ENCODE data around the gene CCDC12.

The CCDC12 gene

GRCh38 chr3:47007482-47008233 is 31.1 kb upstream of the CCDC12 start:
- peak; percentile 7 for DNase-seq

DNA sequence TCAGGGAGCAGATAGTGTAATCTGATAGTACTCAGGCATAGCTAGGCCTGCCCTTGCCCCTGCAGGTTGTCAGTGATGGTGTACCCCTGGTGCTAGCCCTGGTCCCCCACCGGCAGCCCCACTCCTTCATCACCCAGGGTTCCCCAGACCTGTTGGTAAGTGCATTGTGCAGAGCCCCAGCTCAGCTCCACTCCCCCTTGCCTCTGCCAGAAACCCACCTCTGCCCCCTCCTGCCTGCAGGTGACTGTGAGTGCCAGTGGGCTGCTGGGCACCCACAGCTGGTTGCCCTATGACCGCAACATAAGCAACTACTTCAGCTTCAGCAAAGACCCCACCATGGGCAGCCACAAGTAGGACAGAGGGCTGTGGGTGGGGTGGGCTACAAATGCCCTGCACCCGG is 30.5 kb upstream of the CCDC12 start:
- peak; percentile 5 for DNase-seq

DNA sequence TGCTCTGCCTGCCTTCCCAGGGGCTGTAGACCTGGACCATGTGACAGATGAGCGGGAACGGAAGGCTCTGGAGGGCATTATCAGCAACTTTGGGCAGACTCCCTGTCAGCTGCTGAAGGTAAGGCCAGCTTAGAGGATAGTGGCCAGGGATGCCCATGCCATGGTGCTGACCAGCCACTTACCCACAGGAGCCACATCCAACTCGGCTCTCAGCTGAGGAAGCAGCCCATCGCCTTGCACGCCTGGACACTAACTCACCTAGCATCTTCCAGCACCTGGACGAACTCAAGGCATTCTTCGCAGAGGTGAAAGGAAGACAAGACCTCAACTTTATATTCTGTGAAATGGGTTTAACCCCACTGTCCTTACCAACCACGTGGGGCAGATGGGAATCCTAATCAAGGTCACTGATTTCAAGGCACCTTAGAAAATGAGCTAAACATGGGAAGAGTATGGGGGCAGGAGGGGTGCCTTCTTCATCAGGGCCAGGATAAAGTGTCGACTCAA is 29.7 kb upstream of the CCDC12 start:
- DNase-seq: no peak

- DNase-seq: peak; percentile 9
These were observed 28.9 kb upstream of the CCDC12 start for GRCh38 chr3:47005212-47006144.

GRCh38 chr3:47004369-47005211 is 28.0 kb upstream of the CCDC12 start:
- DNase-seq: peak; percentile 10

DNA sequence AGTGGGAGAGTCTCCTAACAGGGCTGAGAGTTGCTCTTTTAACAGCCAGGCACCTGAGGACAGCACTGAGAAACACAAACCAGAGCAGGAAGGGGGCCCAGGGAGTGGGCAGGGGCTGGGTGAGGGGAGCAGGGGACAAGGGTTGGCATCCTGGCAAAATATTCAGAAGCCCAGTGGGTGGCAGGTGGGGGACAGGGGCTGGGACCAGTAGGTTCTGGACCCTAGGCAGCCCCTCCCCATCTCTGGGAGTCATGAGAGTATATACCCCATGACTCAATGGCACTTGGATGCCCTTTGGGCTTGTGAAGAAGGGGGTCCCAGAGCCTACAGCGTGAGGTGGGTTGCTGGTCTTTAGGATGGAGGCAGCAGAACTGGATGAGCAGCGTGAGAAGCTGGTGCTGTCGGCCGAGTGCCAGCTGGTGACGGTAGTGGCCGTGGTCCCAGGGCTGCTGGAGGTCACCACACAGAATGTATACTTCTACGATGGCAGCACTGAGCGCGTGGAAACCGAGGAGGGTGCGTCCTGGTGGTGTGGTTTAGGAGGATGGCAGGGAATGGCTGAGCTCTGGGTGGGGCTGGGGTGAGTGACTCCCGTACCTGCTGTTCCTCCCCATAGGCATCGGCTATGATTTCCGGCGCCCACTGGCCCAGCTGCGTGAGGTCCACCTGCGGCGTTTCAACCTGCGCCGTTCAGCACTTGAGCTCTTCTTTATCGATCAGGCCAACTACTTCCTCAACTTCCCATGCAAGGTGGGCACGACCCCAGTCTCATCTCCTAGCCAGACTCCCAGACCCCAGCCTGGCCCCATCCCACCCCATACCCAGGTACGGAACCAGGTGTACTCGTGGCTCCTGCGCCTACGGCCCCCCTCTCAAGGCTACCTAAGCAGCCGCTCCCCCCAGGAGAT is 27.2 kb upstream of the CCDC12 start:
- peak; percentile 8 for DNase-seq

GRCh38 chr3:47003056-47003410 is 26.5 kb upstream of the CCDC12 start:
- peak; percentile 6 for DNase-seq

- peak; percentile 7 for DNase-seq
These were observed 25.9 kb upstream of the CCDC12 start for GRCh38 chr3:47002171-47003055.

- no peak for DNase-seq
These were observed 25.2 kb upstream of the CCDC12 start for GRCh38 chr3:47001731-47002170.

- no peak for DNase-seq
These were observed 24.6 kb upstream of the CCDC12 start for GRCh38 chr3:47000922-47001730.

DNA sequence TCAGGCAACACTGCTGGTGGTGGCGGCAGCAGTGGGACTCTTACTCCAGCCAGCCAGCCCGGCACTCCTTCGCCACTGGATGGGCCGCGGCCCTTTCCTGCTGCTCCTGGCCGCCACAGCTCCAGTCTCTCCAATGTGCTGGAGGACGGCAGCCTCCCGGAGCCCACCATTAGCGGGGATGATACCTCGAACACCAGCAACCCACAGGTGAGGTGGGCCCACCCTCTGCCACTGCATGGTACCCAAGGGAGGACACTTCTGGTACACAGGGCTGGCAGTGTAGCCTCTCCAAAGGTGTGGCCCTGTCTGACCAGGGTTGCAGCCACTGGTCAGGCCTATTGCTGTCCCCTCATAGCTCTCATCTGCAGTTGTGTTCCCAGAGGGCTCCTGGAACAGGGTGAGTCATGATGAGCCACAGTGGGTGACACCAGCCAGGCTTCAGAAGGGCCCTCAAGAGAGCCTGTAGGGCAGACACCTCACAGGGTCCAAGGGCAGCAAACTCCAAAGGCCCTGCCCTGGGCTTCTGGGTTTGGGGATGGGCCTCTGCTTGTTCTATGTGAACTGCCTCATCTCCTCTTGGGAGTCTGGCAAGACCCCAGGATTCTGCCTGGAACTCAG is 23.8 kb upstream of the CCDC12 start:
- no peak for DNase-seq

DNA sequence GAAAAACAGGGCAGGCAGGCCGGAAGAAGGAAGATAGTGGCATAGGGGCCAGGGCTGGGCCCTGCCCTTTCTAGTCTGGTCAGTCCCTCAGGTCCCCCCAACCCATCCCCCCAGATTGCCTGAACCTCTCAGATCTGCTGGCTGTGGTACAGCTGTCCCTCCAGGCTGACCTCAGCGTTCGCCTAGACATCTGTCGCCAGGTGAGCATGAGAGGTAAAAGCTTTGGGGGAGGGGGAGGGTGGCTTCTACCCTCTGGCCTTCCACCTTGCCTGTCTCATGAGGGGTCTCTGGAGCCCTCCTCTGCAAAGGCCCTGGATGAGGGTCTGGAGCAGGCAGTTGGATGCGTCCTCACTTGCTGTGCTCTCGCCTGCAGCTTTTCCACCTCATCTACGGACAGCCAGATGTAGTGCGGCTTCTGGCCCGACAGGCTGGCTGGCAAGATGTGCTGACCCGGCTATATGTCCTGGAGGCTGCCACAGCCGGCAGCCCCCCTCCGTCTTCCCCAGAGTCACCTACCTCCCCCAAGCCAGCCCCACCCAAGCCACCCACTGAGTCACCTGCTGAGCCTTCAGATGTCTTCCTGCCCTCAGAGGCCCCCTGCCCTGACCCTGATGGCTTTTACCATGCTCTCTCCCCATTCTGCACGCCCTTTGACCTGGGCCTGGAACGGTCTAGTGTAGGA is 23.1 kb upstream of the CCDC12 start:
- no peak for DNase-seq

DNA sequence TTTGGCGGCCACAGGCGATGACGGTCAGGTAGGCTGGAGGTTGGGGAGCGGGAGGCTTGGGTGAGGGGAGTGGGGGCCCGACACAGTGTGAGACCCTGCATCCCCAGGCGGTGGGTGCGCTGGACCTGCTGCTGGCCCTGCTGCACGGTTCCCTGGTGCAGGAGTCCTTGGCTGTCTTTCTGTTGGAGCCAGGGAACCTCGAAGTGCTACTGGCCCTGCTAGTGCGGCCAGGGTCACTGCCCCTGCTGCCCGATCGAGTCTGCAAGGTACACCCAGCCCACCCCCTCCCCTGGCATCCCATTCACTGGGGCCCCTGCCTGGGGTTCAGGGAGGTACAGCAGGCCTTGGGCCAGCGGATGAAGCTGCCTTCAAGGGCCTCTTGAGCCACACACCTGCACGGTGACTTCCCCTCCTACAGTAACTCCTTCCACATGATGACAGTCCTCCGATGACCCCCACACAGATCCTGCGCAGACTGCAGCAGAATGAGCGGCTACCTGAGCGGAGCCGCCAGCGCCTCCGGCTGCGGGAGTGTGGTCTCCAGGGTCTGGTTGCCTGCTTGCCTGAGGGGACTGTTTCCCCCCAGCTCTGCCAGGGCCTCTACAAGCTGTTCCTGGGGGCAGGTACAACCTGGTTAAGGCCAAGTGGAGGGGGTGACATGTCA is 22.4 kb upstream of the CCDC12 start:
- DNase-seq: no peak

DNA sequence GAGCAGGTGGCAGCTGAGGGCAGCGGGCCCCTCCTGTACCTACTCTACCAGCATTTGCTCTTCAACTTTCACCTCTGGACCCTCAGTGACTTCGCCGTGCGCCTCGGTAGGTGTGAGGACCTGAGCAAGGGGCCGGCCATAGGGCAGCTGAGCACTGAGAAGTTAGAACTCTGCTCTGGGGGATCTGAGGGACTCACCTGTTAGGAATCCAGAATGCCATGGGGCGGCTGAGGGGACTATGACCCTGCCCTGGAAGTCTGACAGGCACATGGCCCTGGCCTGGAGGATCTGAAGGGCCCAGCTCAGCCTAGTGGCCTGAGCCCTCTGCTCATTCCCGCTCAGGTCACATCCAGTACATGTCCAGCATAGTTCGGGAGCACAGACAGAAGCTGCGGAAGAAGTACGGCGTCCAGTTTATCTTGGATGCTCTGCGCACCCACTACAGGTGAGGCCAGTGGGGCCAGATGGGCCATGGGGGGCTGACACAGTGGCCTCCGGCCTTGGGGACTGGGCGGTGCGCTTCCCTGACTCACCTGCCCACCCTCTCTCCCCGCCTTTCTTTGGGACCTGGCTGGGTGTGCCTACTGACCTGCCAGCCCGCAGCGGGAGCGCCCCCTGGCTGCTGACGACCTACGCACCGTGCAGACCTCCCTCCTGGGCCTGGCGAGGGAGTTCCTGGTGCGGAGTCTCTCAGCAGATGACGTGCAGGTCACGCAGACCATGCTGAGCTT is 21.7 kb upstream of the CCDC12 start:
- DNase-seq: peak; percentile 78

- DNase-seq: no peak
These were observed 21.0 kb upstream of the CCDC12 start for GRCh38 chr3:46997453-46998091.

- DNase-seq: no peak
These were observed 20.3 kb upstream of the CCDC12 start for GRCh38 chr3:46996689-46997452.

Data from activated naive CD4-positive, alpha-beta T cell treated with anti-CD3 and anti-CD28 coated beads, Interleukin-2, amount 50 U/mL, for 16 hours (primary cell).